HepG2 (cell line): ENCODE results near the gene HSPB8. TPM values are rescaled to one million over a fixed set of nuclear protein-coding genes. Genes with fewer than 3 reads are reported as not detected.

Experiments used
- ATAC-seq: fragments of 200-7000 bp; cut with Tn5 transposase; 3 replicates; pipeline ENCODE4 v1.9.1; 2020; ENCODE audit warnings: mild to moderate bottlenecking, moderate library complexity
- BruUV-seq: library from RNA; stranded (reverse); fragments of 400-500 nt; replicated peaks from 2 replicates; lab custom pipeline; 2021; lab: Mats Ljungman, UMichigan
- CTCF ChIA-PET: fragments of 300-600 bp; formaldehyde crosslinking; extraction: SDS; loops from one replicate; lab custom pipeline; 2021; ENCODE audit warnings: low total read pairs, inconsistent platforms, low intra/inter-chr PET ratio; lab: Yijun Ruan, JAX
- POLR2A ChIA-PET: fragments of 350-600 bp; sonication (Branson Sonifier 250); formaldehyde crosslinking; loops from one replicate; lab custom pipeline; 2020; ENCODE audit warnings: antibody characterized with exemption, inconsistent platforms; lab: Yijun Ruan, JAX
- DNase-seq: peaks from one replicate; pipeline ENCODE4 v3.0.0-alpha.2; 2015; ENCODE audit warnings: low spot score
- FAIRE-seq: peaks from 3 replicates; lab custom pipeline; 2011; peaks lifted over from hg19 to GRCh38; lab: Jason Lieb, UNC
- H2AFZ ChIP-seq: one replicate; pipeline ENCODE4 v1.6.1; 2011; ENCODE audit warnings: low read length, inconsistent platforms
- H3K27ac ChIP-seq: fragments of 300-600 bp; 3 replicates; pipeline ENCODE4 v1.8.0; 2011; ENCODE audit warnings: mixed run types, mild to moderate bottlenecking, mixed read lengths, low read length, inconsistent platforms; ENCODE audit not compliant: insufficient read depth; ENCODE audit errors: extremely low read length
- H3K27me3 ChIP-seq, 2 experiments: fragments of 200-600 bp in 1 of 2; 2 replicates in 1 of 2; 3 replicates in 1 of 2; pipeline versions ENCODE4 v1.6.0 to v1.8.0; 2011; ENCODE audit warnings: low read length in 2 of 2, mild to moderate bottlenecking in 2 of 2, moderate library complexity in 2 of 2, inconsistent platforms in 1 of 2; ENCODE audit not compliant: insufficient read depth in 2 of 2, control insufficient read depth in 1 of 2
- H3K36me3 ChIP-seq, 2 experiments: fragments of 200-600 bp in 1 of 2; replicated peaks in 1 of 2; 2 replicates in 1 of 2; 3 replicates in 1 of 2; pipeline versions ENCODE4 v1.5.1 to v1.8.0; 2011; ENCODE audit warnings: low read length in 2 of 2, inconsistent platforms in 1 of 2; ENCODE audit not compliant: insufficient read depth in 2 of 2, control insufficient read depth in 1 of 2
- H3K4me1 ChIP-seq: 2 replicates; pipeline ENCODE4 v1.5.1; 2012; ENCODE audit warnings: low read length, inconsistent platforms; ENCODE audit not compliant: insufficient read depth
- H3K4me2 ChIP-seq: 2 replicates; pipeline ENCODE4 v1.6.0; 2011; ENCODE audit warnings: low read depth, low read length, inconsistent platforms
- H3K4me3 ChIP-seq, 3 experiments: fragments of 200-600 bp in 1 of 3; sonication (generic), shearing (Covaris generic) in 1 of 3; replicated peaks in 1 of 3; 2 replicates each; pipeline ENCODE4 v1.5.1; 2011 to 2016; ENCODE audit warnings: low read length in 3 of 3, inconsistent platforms in 2 of 3, low read depth in 2 of 3, mild to moderate bottlenecking in 2 of 3, control low read depth in 1 of 3, mixed read lengths in 1 of 3; ENCODE audit not compliant: insufficient read depth in 1 of 3
- H3K79me2 ChIP-seq: one replicate; pipeline ENCODE4 v1.6.1; 2011; ENCODE audit warnings: low read length, inconsistent platforms; ENCODE audit not compliant: insufficient read depth
- H3K9ac ChIP-seq: 2 replicates; pipeline ENCODE4 v1.6.0; 2011; ENCODE audit warnings: mild to moderate bottlenecking, low read depth, low read length, inconsistent platforms; ENCODE audit not compliant: insufficient read depth
- H3K9me3 ChIP-seq: 2 replicates; pipeline ENCODE4 v1.5.1; 2012; ENCODE audit warnings: mild to moderate bottlenecking, low read length
- H4K20me1 ChIP-seq: 2 replicates; pipeline ENCODE4 v1.6.0; 2011; ENCODE audit warnings: inconsistent platforms, mild to moderate bottlenecking, low read length, moderate library complexity; ENCODE audit not compliant: insufficient read depth
- AKNA ChIP-seq: sonication (generic); formaldehyde crosslinking; IDR thresholded peaks from 2 replicates; pipeline ENCODE4 v1.4.0; 2020; ENCODE audit warnings: missing genetic modification reagents, borderline replicate concordance
- FLYWCH1 ChIP-seq: sonication (generic); formaldehyde crosslinking; IDR thresholded peaks from 2 replicates; pipeline ENCODE4 v1.8.1; 2023; ENCODE audit warnings: mild to moderate bottlenecking, missing genetic modification reagents
- GABPA ChIP-seq, 2 experiments: IDR thresholded peaks; 2 replicates each; pipeline ENCODE4 v1.6.1; 2011 to 2016; ENCODE audit warnings: low read depth in 2 of 2, low read length in 1 of 2, missing biosample characterization in 1 of 2, missing genetic modification characterization in 1 of 2
- MAFF ChIP-seq: IDR thresholded peaks from 2 replicates; pipeline ENCODE4 v1.6.1; 2011; ENCODE audit warnings: low read depth, low read length, improper control_type of control experiment
- MAFK ChIP-seq, 2 experiments: IDR thresholded peaks in 1 of 2; conservative IDR thresholded peaks in 1 of 2; 2 replicates each; pipeline ENCODE4 v1.6.1; 2011; ENCODE audit warnings: improper control_type of control experiment in 2 of 2, low read length in 2 of 2
- ZNF274 ChIP-seq: sonication (generic); formaldehyde crosslinking; IDR thresholded peaks from 2 replicates; pipeline ENCODE4 v1.5.1; 2020; ENCODE audit warnings: mild to moderate bottlenecking, missing genetic modification reagents
- WGBS: methylation state at CpG from one replicate; pipeline ENCODE4 v1.1.6; 2017; ENCODE audit warnings: low lambda C conversion rate; 5-methylcytosine and 5-hydroxymethylcytosine counted together
- in situ Hi-C: cut with HindIII; loops from 2 replicates; pipeline ENCODE4 v1.10.0; 2017; ENCODE audit warnings: low pct_unique_long_range_greater_than_20kb; ENCODE audit not compliant: extremely low pct_ligation_motif_present
- intact Hi-C: fragments of 100-400 bp; cut with micrococcal nuclease; formaldehyde crosslinking; loops from one replicate; pipeline ENCODE4 v1.10.0; 2022; ENCODE audit not compliant: unreplicated experiment
- polyA plus RNA-seq, 8 experiments: library from polyadenylated mRNA; depleted of rRNA in 3 of 8; stranded (reverse) in 7 of 8; unstranded in 1 of 8; fragments of >200 nt; fragmentation: Illumina TruSeq in 4 of 8; extraction: Trizol in 4 of 8; gene quantifications; 2 replicates each; pipeline versions ENCODE4 v1.2.1 to v1.2.3, GENCODE V29; 2011 to 2016; ENCODE audit warnings: low read depth in 4 of 8, missing spikeins in 1 of 8, mixed read lengths in 1 of 8; ENCODE audit not compliant: insufficient read depth in 1 of 8
- total RNA-seq, 5 experiments: library from RNA; depleted of rRNA; stranded (reverse); fragments of >200 nt; fragmentation: Illumina TruSeq; extraction: Trizol; gene quantifications; 2 replicates each; pipeline ENCODE4 v1.2.3, GENCODE V29; 2016; ENCODE audit warnings: low read depth in 1 of 5

The HSPB8 gene
- total and polyA plus RNA-seq, 2 of the 13 experiments (the other 11 are each of a cell fraction or from before 2014, with no cell fraction given), result 0.49 to 0.54 TPM

GRCh38 chr12:119153477-119154434 is 25.0 kb upstream of the HSPB8 start:
- Histone ChIP-seq H3K4me1 (no peaks in the 10 kb centered on the region), H3K9ac (no peak overlapping the region), H3K27me3 (no peaks in the 10 kb centered on the region), H3K9me3 (peaks cover 8% of the 10 kb centered on the region; the same call in 1 of the 2 replicates), H3K79me2 (no peaks in the 10 kb centered on the region), H3K36me3 (no peaks in the 10 kb centered on the region), H3K27ac (no peak overlapping the region), H3K4me2 (no peak overlapping the region), H3K4me3 (no peak overlapping the region), H2AFZ (no peak overlapping the region), H4K20me1 (no peaks in the 10 kb centered on the region)
- WGBS, result 63% methylated on average over 28 of the region's 49 CpGs
- BruUV-seq, result no TSS peak
- ChIA-PET CTCF (no interaction called here), POLR2A (no interaction called here)
- intact Hi-C loops (no loop called here), in situ Hi-C loops (no loop called here)
- ATAC-seq, result no peak
- no peak for FAIRE-seq
- no peak for TF ChIP-seq GABPA (IDR thresholded peaks at IDR 0.05; ENCODE audit: low read depth, low read length)
- no peak for TF ChIP-seq GABPA (CRISPR knock-in tag; IDR thresholded peaks at IDR 0.05; ENCODE audit: low read depth)
- TF ChIP-seq FLYWCH1 (CRISPR knock-in tag), result no peak
- peak; percentile 42 to 67; a peak in 3 of 4 replicates for TF ChIP-seq MAFK (conservative IDR thresholded peaks at IDR 0.05 in 1 of 2, IDR thresholded peaks at IDR 0.05 in 1 of 2; ENCODE audit: low read length in 2 of 2)
- TF ChIP-seq MAFF, result peak; percentile 32; the same call in 1 of the 2 replicates
- TF ChIP-seq AKNA (CRISPR knock-in tag), result no peak
- TF ChIP-seq ZNF274 (CRISPR knock-in tag), result no peak
- no peak for DNase-seq
